CD1c-positive myeloid dendritic cell (primary cell): ENCODE data around the gene ZBTB20.

Source experiments
- DNase-seq: peaks from one replicate; pipeline ENCODE4 v3.0.0-alpha.2; 2016; ENCODE audit errors: extremely low spot score

The ZBTB20 gene

DNA sequence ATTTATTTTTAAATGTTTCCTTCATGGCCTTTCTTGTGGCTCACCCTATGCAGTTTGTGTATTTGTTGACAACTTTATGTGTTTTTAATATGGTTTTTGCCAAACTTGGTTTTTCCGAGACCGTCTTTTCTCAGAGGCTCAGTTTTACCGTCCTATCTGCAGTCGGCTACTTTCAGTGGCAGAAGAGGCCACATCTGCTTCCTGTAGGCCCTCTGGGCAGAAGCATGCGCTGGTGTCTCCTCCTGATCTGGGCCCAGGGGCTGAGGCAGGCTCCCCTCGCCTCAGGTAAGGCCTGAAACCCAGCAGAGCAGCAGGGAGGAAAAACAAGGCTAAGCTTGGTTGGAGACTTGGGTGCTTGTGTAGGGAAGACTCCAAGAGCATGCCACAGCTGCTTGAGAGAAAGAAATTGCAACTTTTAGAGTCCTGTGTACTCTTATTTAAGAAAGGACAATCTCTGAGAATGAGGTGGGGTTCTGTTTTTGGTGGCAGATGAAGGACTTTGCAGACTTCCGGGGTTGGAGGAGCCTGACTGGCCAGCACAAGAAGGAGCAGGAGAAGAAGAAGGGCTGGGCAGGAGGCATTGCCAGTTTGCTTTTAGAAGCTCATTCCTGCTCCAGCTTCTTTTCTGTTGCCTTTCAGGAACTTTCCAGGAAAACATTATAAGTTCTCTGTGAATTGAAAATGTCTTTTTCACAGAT, 853.1 kb downstream of the ZBTB20 start, which contains the start of gene TIGIT:
TIGIT (plus strand) TSS at position 191 of the 698 bp plus-strand sequence; CDS start at position 225, 34 bp downstream.
- DNase-seq, result no peak

DNA sequence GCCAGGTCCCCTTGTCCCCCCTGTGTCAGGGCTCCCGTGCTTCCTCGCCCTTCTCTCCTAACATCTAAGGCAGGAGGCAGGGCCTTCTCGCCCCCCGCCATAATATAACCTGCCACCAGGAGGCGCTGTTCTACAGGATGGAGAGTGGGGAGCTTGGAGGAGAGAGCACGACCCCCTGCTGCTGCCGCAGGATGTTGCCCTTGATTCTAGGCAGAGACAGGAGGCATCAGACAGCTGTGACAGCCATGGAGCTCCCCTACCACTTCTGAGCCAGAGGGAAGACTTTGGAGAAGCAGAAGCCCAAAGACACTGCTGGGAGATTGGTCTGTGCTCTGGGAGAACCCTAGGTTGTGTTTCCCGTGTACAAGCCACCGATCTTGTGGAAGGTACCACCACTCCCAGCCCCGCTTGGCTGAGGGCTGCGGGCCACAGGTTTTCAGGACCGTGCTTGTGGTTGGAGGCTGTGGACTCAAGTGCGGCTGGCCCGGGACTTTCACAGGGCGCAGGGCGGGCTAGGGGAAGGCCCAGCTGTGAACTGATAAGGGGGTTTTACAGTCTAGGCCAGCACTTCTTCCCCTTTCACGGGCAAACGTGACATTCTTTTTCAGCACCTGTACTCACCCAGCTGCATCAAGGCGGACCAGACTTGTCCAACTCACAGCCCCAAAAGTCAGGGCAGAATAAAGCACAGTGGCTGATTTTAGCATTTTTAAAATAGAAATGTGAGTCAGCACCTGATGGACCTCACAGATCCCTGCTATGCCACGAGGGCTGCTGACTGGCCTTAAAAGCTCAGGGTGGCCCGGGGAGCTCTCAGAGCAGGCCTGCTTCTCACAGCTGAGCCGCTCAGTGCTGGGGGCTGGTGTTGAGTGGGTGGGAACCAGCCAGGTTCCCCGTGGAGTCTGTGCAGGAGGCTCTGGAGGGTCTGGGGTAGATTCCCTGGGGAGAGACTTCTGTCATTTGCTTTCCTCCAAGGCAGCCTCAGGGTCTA, 855.9 kb downstream of the ZBTB20 start:
- DNase-seq, result peak; percentile 82

DNA sequence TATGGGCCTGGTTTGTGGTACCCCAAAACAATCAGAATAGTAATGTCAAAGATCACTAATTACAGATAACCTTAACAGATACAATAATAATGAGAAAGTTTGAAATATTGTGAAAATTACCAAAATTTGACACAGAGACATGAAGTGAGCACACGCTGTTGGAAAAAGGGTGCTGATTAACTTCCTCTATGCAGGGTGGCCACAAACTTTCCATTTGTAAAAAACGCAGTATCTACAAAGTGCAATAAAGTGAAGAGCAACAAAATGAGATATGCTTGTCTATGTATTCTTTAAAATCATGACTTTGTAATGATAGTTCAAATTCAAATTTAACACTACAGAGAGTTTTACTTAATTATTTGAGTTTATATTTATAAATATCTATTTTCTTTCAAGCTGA, 860.8 kb downstream of the ZBTB20 start:
- DNase-seq, result no peak

DNA sequence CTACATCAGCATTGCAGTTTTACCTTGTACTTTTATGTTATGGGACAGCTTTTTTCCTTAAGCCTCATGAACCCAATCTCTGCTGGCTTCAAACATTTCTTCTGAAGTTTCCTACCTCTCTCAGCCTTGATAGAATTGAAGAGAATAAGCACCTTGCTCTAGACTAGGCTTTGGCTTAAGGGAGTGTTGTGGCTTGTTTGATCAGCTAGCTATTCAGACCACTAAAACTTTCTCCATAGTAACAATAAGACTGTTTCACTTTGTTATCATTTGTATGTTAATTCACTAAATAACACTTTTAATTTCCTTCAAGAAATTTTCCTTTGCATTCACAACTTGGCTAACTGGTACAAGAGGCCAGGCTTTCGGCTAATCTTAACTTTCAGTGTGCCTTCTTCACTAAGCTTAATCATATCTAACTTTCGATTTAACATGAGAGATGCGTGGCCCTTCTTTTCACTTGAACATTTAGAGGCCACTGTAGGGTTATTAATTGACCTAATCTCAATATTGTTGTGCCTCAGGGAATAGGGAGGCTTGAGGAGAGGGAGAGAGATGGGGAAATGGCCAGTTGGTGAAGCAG, 861.3 kb downstream of the ZBTB20 start:
- no peak for DNase-seq

DNA sequence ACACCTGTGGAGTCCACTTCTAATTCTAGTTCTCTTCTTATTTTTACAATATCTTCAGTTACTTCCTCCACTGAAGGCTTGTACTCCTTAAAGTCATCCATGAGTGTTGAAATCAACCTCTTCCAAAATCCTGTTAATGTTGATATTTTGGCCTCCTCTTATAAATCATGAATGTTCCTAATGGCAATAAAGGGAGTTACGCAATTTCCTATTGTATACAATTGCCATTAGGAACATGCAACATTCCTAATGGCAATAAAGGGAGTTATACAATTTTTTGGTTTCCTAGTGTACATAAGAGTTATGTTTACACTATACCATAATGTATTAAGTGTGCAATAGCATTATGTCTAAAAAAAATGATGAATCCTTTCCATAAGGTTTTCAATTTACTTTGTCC, 862.4 kb downstream of the ZBTB20 start:
- no peak for DNase-seq
